ENCODE data around the gene TXNDC12. TPM values are rescaled to one million over a fixed set of nuclear protein-coding genes. Genes with fewer than 3 reads are reported as not detected.

TXNDC12 gene
- total and polyA plus RNA-seq, 2 donors = 27.2 to 43.9 TPM

DNA sequence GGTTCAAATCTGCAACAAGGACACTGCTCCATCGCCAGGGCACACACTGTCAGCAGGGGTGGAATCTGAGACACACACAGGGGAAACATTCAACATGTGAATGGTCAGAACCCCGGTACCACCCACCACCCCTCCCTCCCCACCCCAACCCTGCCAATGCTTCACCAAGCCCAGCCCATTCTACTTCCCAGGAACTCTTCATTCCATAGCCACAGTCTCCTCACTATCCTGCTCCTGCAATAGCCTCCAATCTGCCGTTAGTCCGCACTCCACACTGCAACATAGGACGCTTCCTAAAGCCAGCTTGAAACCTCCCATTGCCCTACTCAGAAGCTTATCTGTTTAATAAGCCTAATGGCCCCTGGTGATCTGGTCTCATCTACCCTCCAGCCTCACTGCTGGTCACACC lies 57.0 kb downstream of the TXNDC12 start:
- H3K9me3 ChIP-seq (ENCODE audit: control insufficient read depth in 2 of 2, insufficient read depth in 1 of 2, low read length in 1 of 2) = no peaks in the 10 kb centered on the region
- H3K36me3 ChIP-seq (ENCODE audit: control insufficient read depth in 2 of 2, insufficient read depth in 2 of 2, low read length in 1 of 2) = no peaks in the 10 kb centered on the region
- H3K4me1 ChIP-seq (ENCODE audit: control insufficient read depth in 2 of 2, insufficient read depth in 2 of 2, low read length in 2 of 2) = no peaks in the 10 kb centered on the region
- no peak overlapping the region for H3K27ac ChIP-seq (ENCODE audit: low read depth in 1 of 2, low read length in 1 of 2)
- DNase-seq (ENCODE audit: low read depth in 6 of 9, low spot score in 9 of 9) = no peak
- 72% methylated on average over 5 of the region's 5 CpGs for WGBS
- H3K4me3 ChIP-seq (ENCODE audit: low read length in 2 of 2) = no peak overlapping the region
- peaks cover 2 to 9% of the 10 kb centered on the region in 2 donors for H3K27me3 ChIP-seq (ENCODE audit: control insufficient read depth in 2 of 2, insufficient read depth in 1 of 2, low read length in 1 of 2)

GRCh38 chr1:51990478-51990965 lies 64.5 kb downstream of the TXNDC12 start, which contains the start of gene RAB3B:
TSS of gene RAB3B (minus strand) at chr1:51990700. CDS start at chr1:51977117, 13,583 bp downstream.
- Histone ChIP-seq H3K9me3 (ENCODE audit: control insufficient read depth in 2 of 2, insufficient read depth in 1 of 2, low read length in 1 of 2) (no peaks in the 10 kb centered on the region), H3K27me3 (ENCODE audit: control insufficient read depth in 2 of 2, insufficient read depth in 1 of 2, low read length in 1 of 2) (peaks cover 9 to 52% of the 10 kb centered on the region in 2 donors), H3K4me1 (ENCODE audit: control insufficient read depth in 2 of 2, insufficient read depth in 2 of 2, low read length in 2 of 2) (peaks cover 0 to 3% of the 10 kb centered on the region in 2 donors), H3K4me3 (ENCODE audit: low read length in 2 of 2) (peak within 1 kb of the TSS in 1 of 2 donors; percentile 64), H3K36me3 (ENCODE audit: control insufficient read depth in 2 of 2, insufficient read depth in 2 of 2, low read length in 1 of 2) (no peaks in the 10 kb centered on the region), H3K27ac (ENCODE audit: low read depth in 1 of 2, low read length in 1 of 2) (no peak within 1 kb of the TSS)
- DNase-seq (ENCODE audit: low read depth in 6 of 9, low spot score in 9 of 9) = peak in 8 of 9 donors; percentile 13 to 59 (median 36)
- under 1% methylated on average over 46 of the region's 46 CpGs for WGBS

DNA sequence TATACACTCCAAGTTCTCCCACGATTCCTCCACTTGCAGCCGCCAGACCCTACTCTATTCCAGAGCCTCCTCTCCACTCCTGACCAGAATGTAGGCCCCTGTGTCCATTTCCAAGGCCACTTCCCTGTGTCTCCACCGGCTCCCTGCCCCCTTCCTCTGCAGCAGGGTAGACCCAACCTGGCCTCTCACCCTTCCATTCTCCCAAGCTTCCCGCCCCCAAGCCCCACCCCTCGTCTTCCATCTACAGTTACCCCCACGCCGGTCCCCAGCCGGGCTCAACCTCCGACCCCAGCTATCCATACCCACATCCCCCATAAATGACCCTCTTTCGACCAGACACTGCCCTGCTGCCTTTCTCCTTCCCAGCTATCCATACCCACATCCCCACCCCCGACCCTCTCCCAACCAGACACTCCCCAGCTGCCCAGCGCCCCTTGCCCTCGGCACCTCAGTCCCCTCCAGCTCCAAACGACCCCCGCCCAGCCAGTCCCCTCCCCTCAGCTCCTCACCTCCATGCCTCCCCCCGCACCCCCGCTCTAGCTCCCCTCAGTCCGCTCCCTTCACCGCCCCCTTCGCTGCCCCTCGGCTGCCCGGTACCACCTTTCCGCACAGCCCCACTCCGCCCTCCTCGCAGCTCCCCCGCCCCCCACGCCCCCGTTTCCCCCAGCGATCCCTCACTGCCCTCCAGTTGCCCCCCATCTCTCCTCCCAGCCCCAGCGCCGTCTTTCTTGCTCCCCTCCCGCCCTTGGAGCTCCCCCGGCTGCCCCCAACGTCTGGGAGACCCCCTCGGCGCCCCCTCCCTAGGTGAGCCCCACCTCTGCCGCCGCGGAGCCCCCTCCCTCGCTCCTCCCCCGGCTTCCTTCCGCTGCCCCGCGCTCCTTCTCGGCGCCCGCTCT lies 65.2 kb downstream of the TXNDC12 start:
- no peaks in the 10 kb centered on the region for H3K9me3 ChIP-seq (ENCODE audit: control insufficient read depth in 2 of 2, insufficient read depth in 1 of 2, low read length in 1 of 2)
- H3K4me3 ChIP-seq (ENCODE audit: low read length in 2 of 2) = peak overlapping the region in 1 of 2 donors; percentile 64
- DNase-seq (ENCODE audit: low read depth in 6 of 9, low spot score in 9 of 9) = peak in 1 of 9 donors; percentile 15
- H3K27me3 ChIP-seq (ENCODE audit: control insufficient read depth in 2 of 2, insufficient read depth in 1 of 2, low read length in 1 of 2) = peaks cover 9 to 52% of the 10 kb centered on the region in 2 donors
- 25% methylated on average over 47 of the region's 47 CpGs for WGBS
- no peaks in the 10 kb centered on the region for H3K36me3 ChIP-seq (ENCODE audit: control insufficient read depth in 2 of 2, insufficient read depth in 2 of 2, low read length in 1 of 2)
- H3K4me1 ChIP-seq (ENCODE audit: control insufficient read depth in 2 of 2, insufficient read depth in 2 of 2, low read length in 2 of 2) = peaks cover 0 to 3% of the 10 kb centered on the region in 2 donors
- H3K27ac ChIP-seq (ENCODE audit: low read depth in 1 of 2, low read length in 1 of 2) = no peak overlapping the region

DNA sequence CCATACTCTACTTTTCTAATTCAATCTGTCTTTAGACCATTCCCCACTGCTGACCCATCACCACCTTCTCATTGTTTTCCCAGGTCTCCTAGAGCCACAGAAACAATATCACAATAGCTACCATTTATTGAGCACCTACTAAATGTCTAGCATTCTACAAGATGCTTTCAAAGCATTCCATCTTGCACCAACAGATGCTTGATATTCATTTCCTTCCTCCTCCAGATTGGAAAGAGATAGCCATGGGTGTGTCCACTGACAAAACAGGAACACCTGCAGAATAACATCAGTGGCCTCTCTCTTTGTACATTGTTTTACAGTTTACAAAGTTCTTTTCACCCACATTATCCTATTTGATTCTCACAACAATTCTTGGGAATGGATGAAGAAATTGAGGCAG lies 66.7 kb downstream of the TXNDC12 start:
- DNase-seq (ENCODE audit: low read depth in 6 of 9, low spot score in 9 of 9) = no peak
- H3K27me3 ChIP-seq (ENCODE audit: control insufficient read depth in 2 of 2, insufficient read depth in 1 of 2, low read length in 1 of 2) = peaks cover 9 to 50% of the 10 kb centered on the region in 2 donors
- no peaks in the 10 kb centered on the region for H3K9me3 ChIP-seq (ENCODE audit: control insufficient read depth in 2 of 2, insufficient read depth in 1 of 2, low read length in 1 of 2)
- no peak overlapping the region for H3K27ac ChIP-seq (ENCODE audit: low read depth in 1 of 2, low read length in 1 of 2)
- no peak overlapping the region for H3K4me3 ChIP-seq (ENCODE audit: low read length in 2 of 2)
- H3K4me1 ChIP-seq (ENCODE audit: control insufficient read depth in 2 of 2, insufficient read depth in 2 of 2, low read length in 2 of 2) = peaks cover 0 to 3% of the 10 kb centered on the region in 2 donors
- no peaks in the 10 kb centered on the region for H3K36me3 ChIP-seq (ENCODE audit: control insufficient read depth in 2 of 2, insufficient read depth in 2 of 2, low read length in 1 of 2)

DNA sequence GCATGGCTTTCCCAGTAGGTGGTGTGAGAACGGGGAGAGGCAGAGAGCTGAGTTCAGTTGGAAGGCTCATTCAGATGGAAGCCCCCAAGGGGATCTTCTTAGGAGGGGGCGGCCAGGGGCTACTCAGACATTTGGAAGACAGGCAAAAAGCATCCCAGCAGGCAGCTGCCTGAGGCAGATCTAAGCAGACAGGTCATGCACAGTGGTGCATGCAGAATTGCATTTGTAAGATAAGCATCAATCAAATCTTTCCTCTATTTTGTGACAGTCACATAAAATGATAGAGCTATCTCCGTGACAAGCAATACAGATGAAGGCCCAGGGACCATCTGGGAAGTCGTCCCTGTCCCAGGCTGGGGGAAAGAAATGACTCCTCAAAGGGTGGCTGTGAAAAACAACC lies 68.3 kb downstream of the TXNDC12 start:
- no peaks in the 10 kb centered on the region for H3K36me3 ChIP-seq (ENCODE audit: control insufficient read depth in 2 of 2, insufficient read depth in 2 of 2, low read length in 1 of 2)
- 92% methylated on average over 4 of the region's 4 CpGs for WGBS
- no peak for DNase-seq (ENCODE audit: low read depth in 6 of 9, low spot score in 9 of 9)
- H3K9me3 ChIP-seq (ENCODE audit: control insufficient read depth in 2 of 2, insufficient read depth in 1 of 2, low read length in 1 of 2) = no peaks in the 10 kb centered on the region
- peaks cover 9 to 34% of the 10 kb centered on the region in 2 donors for H3K27me3 ChIP-seq (ENCODE audit: control insufficient read depth in 2 of 2, insufficient read depth in 1 of 2, low read length in 1 of 2)
- peaks cover 0 to 3% of the 10 kb centered on the region in 2 donors for H3K4me1 ChIP-seq (ENCODE audit: control insufficient read depth in 2 of 2, insufficient read depth in 2 of 2, low read length in 2 of 2)
- no peak overlapping the region for H3K27ac ChIP-seq (ENCODE audit: low read depth in 1 of 2, low read length in 1 of 2)
- no peak overlapping the region for H3K4me3 ChIP-seq (ENCODE audit: low read length in 2 of 2)

DNA sequence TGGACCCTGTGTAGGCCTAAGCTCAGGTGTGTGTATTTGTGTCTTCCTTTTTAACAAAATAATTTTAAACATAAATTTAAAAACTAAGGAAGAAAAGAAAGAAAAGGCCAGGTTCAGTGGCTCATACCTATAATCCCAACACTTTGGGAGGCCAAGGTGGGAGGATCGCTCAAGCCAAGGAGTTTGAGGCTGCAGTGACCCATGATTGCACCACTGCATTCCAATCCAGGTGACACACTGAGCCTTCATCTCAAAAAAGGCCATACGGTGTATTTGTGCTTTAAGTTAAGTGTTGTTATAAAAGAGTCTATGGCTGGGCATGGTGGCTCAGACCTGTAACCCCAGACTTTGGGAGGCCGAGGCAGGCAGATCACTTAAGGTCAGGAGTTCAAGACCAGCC lies 72.8 kb downstream of the TXNDC12 start:
- H3K27me3 ChIP-seq (ENCODE audit: control insufficient read depth in 2 of 2, insufficient read depth in 1 of 2, low read length in 1 of 2) = peaks cover 0 to 2% of the 10 kb centered on the region in 2 donors
- no peak overlapping the region for H3K4me3 ChIP-seq (ENCODE audit: low read length in 2 of 2)
- no peak overlapping the region for H3K27ac ChIP-seq (ENCODE audit: low read depth in 1 of 2, low read length in 1 of 2)
- no peaks in the 10 kb centered on the region for H3K36me3 ChIP-seq (ENCODE audit: control insufficient read depth in 2 of 2, insufficient read depth in 2 of 2, low read length in 1 of 2)
- 96% methylated on average over 3 of the region's 3 CpGs for WGBS
- H3K9me3 ChIP-seq (ENCODE audit: control insufficient read depth in 2 of 2, insufficient read depth in 1 of 2, low read length in 1 of 2) = no peaks in the 10 kb centered on the region
- no peaks in the 10 kb centered on the region for H3K4me1 ChIP-seq (ENCODE audit: control insufficient read depth in 2 of 2, insufficient read depth in 2 of 2, low read length in 2 of 2)
- no peak for DNase-seq (ENCODE audit: low read depth in 6 of 9, low spot score in 9 of 9)

DNA sequence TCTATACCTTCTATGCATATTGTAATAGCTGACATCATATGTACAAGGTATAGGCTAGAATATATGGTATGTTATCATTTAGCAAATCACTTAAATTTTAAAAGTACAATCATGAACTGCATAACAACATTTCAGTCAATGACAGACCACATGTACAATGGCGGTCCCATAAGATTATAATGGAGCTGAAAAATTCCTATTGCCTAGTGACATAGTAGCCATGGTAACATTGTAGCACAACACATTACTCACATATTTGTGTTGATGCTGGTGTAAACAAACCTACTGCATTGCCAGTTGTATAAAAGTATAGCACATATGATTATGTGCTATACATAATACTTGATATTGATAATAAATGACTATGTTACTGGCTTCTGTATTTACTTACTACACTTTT lies 73.4 kb downstream of the TXNDC12 start:
- 99% methylated on average over 1 of the region's 1 CpG for WGBS
- Histone ChIP-seq H3K4me3 (ENCODE audit: low read length in 2 of 2) (no peak overlapping the region), H3K36me3 (ENCODE audit: control insufficient read depth in 2 of 2, insufficient read depth in 2 of 2, low read length in 1 of 2) (no peaks in the 10 kb centered on the region), H3K27ac (ENCODE audit: low read depth in 1 of 2, low read length in 1 of 2) (no peak overlapping the region), H3K4me1 (ENCODE audit: control insufficient read depth in 2 of 2, insufficient read depth in 2 of 2, low read length in 2 of 2) (no peaks in the 10 kb centered on the region), H3K27me3 (ENCODE audit: control insufficient read depth in 2 of 2, insufficient read depth in 1 of 2, low read length in 1 of 2) (no peaks in the 10 kb centered on the region), H3K9me3 (ENCODE audit: control insufficient read depth in 2 of 2, insufficient read depth in 1 of 2, low read length in 1 of 2) (no peaks in the 10 kb centered on the region)
- no peak for DNase-seq (ENCODE audit: low read depth in 6 of 9, low spot score in 9 of 9)

DNA sequence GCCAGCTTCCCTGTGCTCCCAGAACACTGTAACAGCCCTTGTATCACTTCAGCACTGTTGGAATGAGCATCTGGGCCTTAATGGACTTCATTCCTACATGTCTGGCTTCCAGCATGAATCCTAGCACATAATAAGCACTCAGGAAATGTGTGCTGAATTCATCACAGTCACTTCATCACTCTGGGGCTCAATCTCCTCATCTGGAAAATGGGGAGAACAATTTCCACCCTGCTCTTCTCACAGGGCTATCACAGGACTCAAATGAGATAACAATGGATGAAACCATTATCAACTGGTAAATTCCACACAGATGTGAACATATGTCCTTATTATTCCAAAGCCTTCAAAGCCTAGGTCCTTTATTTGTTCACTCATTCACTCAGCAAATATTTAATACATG lies 76.9 kb downstream of the TXNDC12 start:
- Histone ChIP-seq H3K4me1 (ENCODE audit: control insufficient read depth in 2 of 2, insufficient read depth in 2 of 2, low read length in 2 of 2) (no peaks in the 10 kb centered on the region), H3K27me3 (ENCODE audit: control insufficient read depth in 2 of 2, insufficient read depth in 1 of 2, low read length in 1 of 2) (no peaks in the 10 kb centered on the region)
- DNase-seq (ENCODE audit: low read depth in 6 of 9, low spot score in 9 of 9) = no peak

DNA sequence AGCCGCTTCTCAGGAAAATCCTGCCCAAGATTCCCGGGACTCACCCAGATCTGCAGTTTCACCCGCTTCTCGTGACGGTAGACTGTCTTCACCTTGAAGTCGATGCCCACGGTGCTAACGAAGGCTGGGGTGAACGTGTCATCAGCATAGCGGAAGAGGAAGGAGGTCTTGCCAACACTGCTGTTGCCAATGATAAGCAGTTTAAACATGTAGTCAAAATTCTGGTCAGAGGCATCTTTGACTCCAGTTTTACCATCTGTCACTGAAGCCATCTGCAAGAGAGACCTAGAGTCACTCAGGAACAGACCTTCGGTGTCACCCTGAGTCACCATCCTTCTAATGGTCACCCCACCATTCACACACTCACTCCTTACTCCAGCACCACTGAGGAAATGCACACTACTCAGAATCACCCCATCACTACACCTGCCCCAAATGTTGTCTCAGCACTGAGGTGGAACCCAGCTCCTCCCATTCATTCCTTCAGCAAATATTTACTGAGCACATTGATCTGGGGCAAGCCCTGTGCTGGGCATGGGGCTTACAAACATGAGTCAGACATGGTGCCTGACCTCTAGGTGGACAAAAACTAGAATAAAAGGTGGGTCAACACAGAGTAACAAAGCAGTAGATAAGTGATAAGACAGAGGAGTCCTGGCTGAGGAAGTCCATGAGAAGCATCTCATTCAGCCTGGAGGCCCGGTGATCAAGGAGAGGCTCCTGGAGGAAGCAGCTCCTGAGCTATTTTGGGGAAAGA lies 78.0 kb downstream of the TXNDC12 start:
- Histone ChIP-seq H3K27ac (ENCODE audit: low read depth in 1 of 2, low read length in 1 of 2) (no peak overlapping the region), H3K9me3 (ENCODE audit: control insufficient read depth in 2 of 2, insufficient read depth in 1 of 2, low read length in 1 of 2) (no peaks in the 10 kb centered on the region), H3K27me3 (ENCODE audit: control insufficient read depth in 2 of 2, insufficient read depth in 1 of 2, low read length in 1 of 2) (no peaks in the 10 kb centered on the region), H3K36me3 (ENCODE audit: control insufficient read depth in 2 of 2, insufficient read depth in 2 of 2, low read length in 1 of 2) (no peaks in the 10 kb centered on the region), H3K4me1 (ENCODE audit: control insufficient read depth in 2 of 2, insufficient read depth in 2 of 2, low read length in 2 of 2) (no peaks in the 10 kb centered on the region), H3K4me3 (ENCODE audit: low read length in 2 of 2) (no peak overlapping the region)
- WGBS = 94% methylated on average over 12 of the region's 12 CpGs
- no peak for DNase-seq (ENCODE audit: low read depth in 6 of 9, low spot score in 9 of 9)

More for the DNA sequence above, 76.9 kb downstream of the TXNDC12 start:
- H3K9me3 ChIP-seq (ENCODE audit: control insufficient read depth in 2 of 2, insufficient read depth in 1 of 2, low read length in 1 of 2) = no peaks in the 10 kb centered on the region
- H3K36me3 ChIP-seq (ENCODE audit: control insufficient read depth in 2 of 2, insufficient read depth in 2 of 2, low read length in 1 of 2) = no peaks in the 10 kb centered on the region
- no peak overlapping the region for H3K27ac ChIP-seq (ENCODE audit: low read depth in 1 of 2, low read length in 1 of 2)
- no peak overlapping the region for H3K4me3 ChIP-seq (ENCODE audit: low read length in 2 of 2)
